Renal pelvis (tissue), 4 donors: ENCODE data around the gene PLEKHG4B. TPM values are rescaled to one million over a fixed set of nuclear protein-coding genes. Genes with fewer than 3 reads are reported as not detected.
"Not testable (repeated sequence)": the region's sequence is repeated elsewhere in the genome, so short reads cannot be mapped to it uniquely, and the experiment has no call there.

Experiments used
- DNase-seq: peaks from one replicate; pipeline ENCODE4 v3.0.0-alpha.2; 2013
- polyA plus RNA-seq, 3 donors: library from polyadenylated mRNA; unstranded; fragments of 120-200 nt; gene quantifications; one replicate each; pipeline ENCODE4 v1.2.1, GENCODE V29; 2013; ENCODE audit not compliant: insufficient read length in 3 of 3

Gene PLEKHG4B
- polyA plus RNA-seq, 3 donors, result 12.7 to 21.2 (median 15.9) TPM

- no peak for DNase-seq
These were observed 2.3 kb downstream of the PLEKHG4B start for GRCh38 chr5:94113-94892.

GRCh38 chr5:95241-95980, 3.4 kb downstream of the PLEKHG4B start:
- DNase-seq, result no peak

- no peak for DNase-seq
These were observed 5.2 kb downstream of the PLEKHG4B start for GRCh38 chr5:96976-97660.

GRCh38 chr5:99815-100214, 7.8 kb downstream of the PLEKHG4B start:
- no peak for DNase-seq

- no peak for DNase-seq
These were observed 10.6 kb downstream of the PLEKHG4B start for GRCh38 chr5:102411-103043.

- not testable (repeated sequence) for DNase-seq
These were observed 12.1 kb downstream of the PLEKHG4B start for GRCh38 chr5:104106-104505.

- no peak for DNase-seq
These were observed 12.9 kb downstream of the PLEKHG4B start for GRCh38 chr5:104778-105296.

- no peak for DNase-seq
These were observed 13.6 kb downstream of the PLEKHG4B start for GRCh38 chr5:105504-106070.

GRCh38 chr5:106587-106986, 14.6 kb downstream of the PLEKHG4B start:
- no peak for DNase-seq

- no peak for DNase-seq
These were observed 15.6 kb downstream of the PLEKHG4B start for GRCh38 chr5:107526-107925.

- no peak for DNase-seq
These were observed 17.9 kb downstream of the PLEKHG4B start for GRCh38 chr5:109826-110225.

GRCh38 chr5:110270-110888, 18.4 kb downstream of the PLEKHG4B start:
- no peak for DNase-seq

- DNase-seq, result no peak
These were observed 19.2 kb downstream of the PLEKHG4B start for GRCh38 chr5:111171-111570.

- DNase-seq, result no peak
These were observed 27.6 kb downstream of the PLEKHG4B start for GRCh38 chr5:119486-120097.

- no peak for DNase-seq
These were observed 29.5 kb downstream of the PLEKHG4B start for GRCh38 chr5:121432-121831.

GRCh38 chr5:125815-126214, 33.8 kb downstream of the PLEKHG4B start:
- DNase-seq, result no peak

GRCh38 chr5:126806-127205, 34.8 kb downstream of the PLEKHG4B start:
- DNase-seq, result no peak

GRCh38 chr5:127886-128285, 35.9 kb downstream of the PLEKHG4B start:
- DNase-seq, result no peak

GRCh38 chr5:128446-128845, 36.5 kb downstream of the PLEKHG4B start:
- DNase-seq, result no peak

- DNase-seq, result no peak
These were observed 37.2 kb downstream of the PLEKHG4B start for GRCh38 chr5:129148-129547.

GRCh38 chr5:129820-130219, 37.9 kb downstream of the PLEKHG4B start:
- DNase-seq, result no peak
